Psoas muscle (tissue), 8 donors: ENCODE results near the gene ANKRD16. TPM values are rescaled to one million over a fixed set of nuclear protein-coding genes. Genes with fewer than 3 reads are reported as not detected.
"Not testable (repeated sequence)": the region's sequence is repeated elsewhere in the genome, so short reads cannot be mapped to it uniquely, and the experiment has no call there.

ENCODE experiments used
- ATAC-seq, 4 donors: fragments of 200-7000 bp; cut with Tn5 transposase; one replicate each; pipeline ENCODE4 v1.9.1; 2020; ENCODE audit warnings: moderate library complexity in 3 of 4, mild to moderate bottlenecking in 2 of 4
- DNase-seq, 2 donors: peaks; one replicate each; pipeline ENCODE4 v3.0.0-alpha.2; 2020
- H3K27ac ChIP-seq: fragments of 200-600 bp; one replicate; pipeline ENCODE4 v1.8.0; 2022
- H3K27me3 ChIP-seq, 3 donors: fragments of 200-600 bp in 1 of 3; one replicate each; pipeline versions ENCODE4 v1.6.1 to v1.8.0; 2013 to 2022; ENCODE audit warnings: low read length in 2 of 3, mild to moderate bottlenecking in 2 of 3, moderate library complexity in 1 of 3; ENCODE audit not compliant: insufficient read depth in 3 of 3
- H3K36me3 ChIP-seq, 2 donors: fragments of 200-600 bp in 1 of 2; one replicate each; pipeline versions ENCODE4 v1.6.1 to v1.8.0; 2013 to 2022; ENCODE audit warnings: low read depth in 1 of 2, mild to moderate bottlenecking in 1 of 2, moderate library complexity in 1 of 2; ENCODE audit not compliant: insufficient read depth in 1 of 2
- H3K4me1 ChIP-seq: fragments of 200-600 bp; one replicate; pipeline ENCODE4 v1.8.0; 2022
- H3K4me3 ChIP-seq: fragments of 200-600 bp; one replicate; pipeline ENCODE4 v1.8.0; 2022; ENCODE audit warnings: mild to moderate bottlenecking
- H3K9me3 ChIP-seq: fragments of 200-600 bp; one replicate; pipeline ENCODE4 v1.8.0; 2022
- WGBS, 3 donors: extraction: QIAGEN DNeasy Blood & Tissue Kit; methylation state at CpG; one replicate each; pipeline versions ENCODE4 v1.1.6 to v1.1.7; 2013; 5-methylcytosine and 5-hydroxymethylcytosine counted together
- intact Hi-C, 2 donors: fragments of 100-400 bp; cut with DNase I; formaldehyde crosslinking; loops; one replicate each; pipeline versions ENCODE4 v1.11.0 to v1.14.2; 2022
- polyA plus RNA-seq, 3 donors: library from polyadenylated mRNA; stranded (reverse); fragments of 200-250 nt; gene quantifications; one replicate each; pipeline ENCODE4 v1.2.3, GENCODE V29; 2013
- total RNA-seq, 4 donors: library from RNA; stranded (reverse); fragmentation: NEBNext Ultra II Directional in 2 of 4; extraction: Animal tissue kit (Norgen Biotek cat#: 25700) in 2 of 4; gene quantifications; one replicate each; pipeline versions ENCODE4 v1.2.1 to v1.2.4, GENCODE V29; 2021 to 2023
- TF ChIP-seq, protein P1 (sequence below): fragments of 200-600 bp; IDR thresholded peaks from one replicate; pipeline ENCODE4 v1.8.0; 2022; ENCODE audit warnings: antibody characterized with exemption
- donor health status: healthy with polysubstance abuse.
- donor health status: DM: no; HTN: no; CAD: no; lungs with moderate emphysema.
- donor health status: Bipolar disorder and iron deficiency.
- donor health status: healthy.
- donor health status: DM: yes; HTN: yes; CAD: no.
- donor health status: DM: no; HTN: no; CAD: no.
- donor health status: DM: no; HTN: no; CAD: no.
- donor health status: DM: yes; HTN: yes; CAD: no.

The ANKRD16 gene
- total and polyA plus RNA-seq, 7 donors, result 2.8 to 4.6 (median 3.7) TPM

DNA sequence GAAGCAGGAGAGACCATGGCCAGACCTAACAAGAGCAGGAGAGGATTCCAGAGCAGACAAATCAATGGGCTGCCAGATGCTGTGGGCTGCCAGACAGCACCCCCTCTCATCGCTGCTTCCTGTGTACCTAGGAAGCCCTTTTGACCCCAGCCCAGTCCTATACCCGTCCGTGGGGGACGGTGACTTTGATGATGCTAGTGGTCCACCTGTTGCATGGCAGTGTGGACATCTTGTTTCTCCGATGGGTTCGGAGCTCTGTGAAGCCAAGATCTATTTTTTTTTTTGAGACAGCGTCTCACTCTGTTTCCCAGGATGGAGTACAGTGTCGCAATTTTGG, 58.3 kb downstream of the ANKRD16 start:
- Histone ChIP-seq H3K36me3 (no peaks in the 10 kb centered on the region), H3K4me1 (no peaks in the 10 kb centered on the region), H3K4me3 (no peak overlapping the region), H3K27me3 (no peaks in the 10 kb centered on the region), H3K27ac (no peak overlapping the region), H3K9me3 (no peaks in the 10 kb centered on the region)
- no peak for DNase-seq
- no peak for ATAC-seq
- intact Hi-C loops, result no loop called here
- TF ChIP-seq, protein P1, sequence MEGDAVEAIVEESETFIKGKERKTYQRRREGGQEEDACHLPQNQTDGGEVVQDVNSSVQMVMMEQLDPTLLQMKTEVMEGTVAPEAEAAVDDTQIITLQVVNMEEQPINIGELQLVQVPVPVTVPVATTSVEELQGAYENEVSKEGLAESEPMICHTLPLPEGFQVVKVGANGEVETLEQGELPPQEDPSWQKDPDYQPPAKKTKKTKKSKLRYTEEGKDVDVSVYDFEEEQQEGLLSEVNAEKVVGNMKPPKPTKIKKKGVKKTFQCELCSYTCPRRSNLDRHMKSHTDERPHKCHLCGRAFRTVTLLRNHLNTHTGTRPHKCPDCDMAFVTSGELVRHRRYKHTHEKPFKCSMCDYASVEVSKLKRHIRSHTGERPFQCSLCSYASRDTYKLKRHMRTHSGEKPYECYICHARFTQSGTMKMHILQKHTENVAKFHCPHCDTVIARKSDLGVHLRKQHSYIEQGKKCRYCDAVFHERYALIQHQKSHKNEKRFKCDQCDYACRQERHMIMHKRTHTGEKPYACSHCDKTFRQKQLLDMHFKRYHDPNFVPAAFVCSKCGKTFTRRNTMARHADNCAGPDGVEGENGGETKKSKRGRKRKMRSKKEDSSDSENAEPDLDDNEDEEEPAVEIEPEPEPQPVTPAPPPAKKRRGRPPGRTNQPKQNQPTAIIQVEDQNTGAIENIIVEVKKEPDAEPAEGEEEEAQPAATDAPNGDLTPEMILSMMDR, result no peak
- 80 to 84% (median 82%) methylated on average over 8 of the region's 8 CpGs for WGBS, 3 donors

DNA sequence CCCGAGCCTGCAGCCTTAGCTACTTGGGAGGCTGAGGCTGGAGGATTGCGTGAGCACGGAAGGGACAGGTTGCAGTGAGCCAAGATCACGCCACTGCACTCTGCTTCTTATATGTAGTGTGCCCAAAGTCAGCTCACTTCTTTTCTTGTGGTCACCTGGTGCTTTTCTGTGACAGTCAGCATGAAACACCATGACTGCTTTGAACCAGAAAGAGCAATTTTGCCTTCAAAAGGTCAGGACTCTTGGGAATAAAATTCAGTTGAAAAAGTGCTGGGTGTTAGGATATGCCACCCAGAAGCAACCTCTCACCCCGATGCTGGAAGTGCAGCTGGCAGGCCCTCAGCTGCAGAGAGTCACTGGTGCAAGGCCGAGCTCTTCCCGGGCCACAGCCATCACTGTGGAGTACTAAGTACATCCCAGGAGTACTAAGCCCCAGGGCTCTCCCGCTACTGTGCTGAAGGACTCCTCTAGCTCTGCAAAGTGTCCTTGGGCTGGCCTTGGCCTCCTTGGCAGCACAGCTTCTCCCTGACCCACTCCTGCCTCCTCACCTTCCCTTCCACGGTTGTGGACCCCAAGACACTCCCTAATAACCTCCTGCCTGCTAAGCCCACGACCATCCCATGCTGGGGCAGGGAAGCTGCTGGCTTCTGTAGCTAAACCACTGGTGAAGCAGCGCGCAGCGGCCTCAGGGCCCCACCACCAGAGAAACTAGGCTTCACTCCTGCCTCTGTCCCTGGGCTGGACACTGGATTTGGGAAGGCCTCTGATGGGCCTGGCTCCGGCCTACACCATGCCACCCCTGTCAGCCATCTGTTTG, 58.9 kb downstream of the ANKRD16 start:
- no peak for ATAC-seq
- H3K27me3 ChIP-seq, result no peaks in the 10 kb centered on the region
- H3K27ac ChIP-seq, result no peak overlapping the region
- 88 to 92% (median 91%) methylated on average over 14 of the region's 14 CpGs for WGBS, 3 donors
- TF ChIP-seq, protein P1, result no peak
- H3K9me3 ChIP-seq, result no peaks in the 10 kb centered on the region
- no peaks in the 10 kb centered on the region for H3K36me3 ChIP-seq
- intact Hi-C loops, result no loop called here
- no peaks in the 10 kb centered on the region for H3K4me1 ChIP-seq
- DNase-seq, result no peak
- H3K4me3 ChIP-seq, result no peak overlapping the region

DNA sequence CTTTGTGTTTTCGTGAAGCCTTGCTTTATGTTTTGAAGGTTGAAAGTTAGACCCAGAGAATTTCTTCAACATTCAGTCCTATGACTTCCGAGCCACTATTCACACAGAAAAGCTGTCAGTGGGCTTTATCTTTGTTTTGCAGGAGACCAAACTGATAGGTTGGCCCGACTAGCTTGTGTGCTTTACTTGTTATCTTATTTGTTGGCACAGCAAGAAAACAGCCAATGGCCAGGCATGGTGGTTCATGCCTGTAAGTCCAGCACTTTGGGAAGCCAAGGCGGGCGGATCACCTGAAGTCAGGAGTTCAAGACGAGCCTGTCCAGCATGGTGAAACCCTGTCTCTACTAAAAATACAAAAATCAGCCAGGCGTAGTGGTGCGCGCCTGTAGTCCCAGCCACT, 60.4 kb downstream of the ANKRD16 start:
- Histone ChIP-seq H3K4me3 (no peak overlapping the region), H3K4me1 (no peaks in the 10 kb centered on the region), H3K36me3 (no peaks in the 10 kb centered on the region), H3K9me3 (no peaks in the 10 kb centered on the region), H3K27me3 (no peaks in the 10 kb centered on the region), H3K27ac (no peak overlapping the region)
- no peak for DNase-seq
- intact Hi-C loops, result no loop called here
- 91 to 94% (median 94%) methylated on average over 9 of the region's 9 CpGs for WGBS, 3 donors
- TF ChIP-seq, protein P1, result no peak
- ATAC-seq, result no peak

DNA sequence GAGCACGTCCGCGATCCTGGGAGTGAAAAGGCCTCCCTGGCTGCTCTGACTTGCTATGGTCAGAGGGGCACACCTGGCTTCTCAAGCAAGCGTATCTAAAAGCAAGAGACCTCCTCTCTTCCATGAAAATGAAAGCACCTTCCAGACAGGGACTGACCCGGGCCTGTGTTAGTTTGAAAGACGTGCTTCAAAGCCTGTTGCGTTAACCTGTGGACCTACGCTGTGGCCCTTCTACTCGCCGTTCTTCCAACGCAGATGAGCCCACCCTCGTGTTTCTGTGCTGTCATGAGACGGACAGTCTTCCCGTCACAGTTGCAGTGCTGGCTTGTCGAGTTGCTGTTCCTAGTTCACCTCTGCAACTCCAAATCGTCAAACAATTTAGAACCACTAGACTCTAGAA, 61.0 kb downstream of the ANKRD16 start:
- DNase-seq (no peak), ATAC-seq (no peak)
- intact Hi-C loops, result no loop called here
- H3K4me1 ChIP-seq, result no peaks in the 10 kb centered on the region
- H3K27ac ChIP-seq, result no peak overlapping the region
- no peaks in the 10 kb centered on the region for H3K36me3 ChIP-seq
- H3K4me3 ChIP-seq, result no peak overlapping the region
- WGBS, 3 donors, result 88 to 91% (median 88%) methylated on average over 16 of the region's 16 CpGs
- H3K27me3 ChIP-seq, result no peaks in the 10 kb centered on the region
- TF ChIP-seq, protein P1, result no peak
- no peaks in the 10 kb centered on the region for H3K9me3 ChIP-seq

DNA sequence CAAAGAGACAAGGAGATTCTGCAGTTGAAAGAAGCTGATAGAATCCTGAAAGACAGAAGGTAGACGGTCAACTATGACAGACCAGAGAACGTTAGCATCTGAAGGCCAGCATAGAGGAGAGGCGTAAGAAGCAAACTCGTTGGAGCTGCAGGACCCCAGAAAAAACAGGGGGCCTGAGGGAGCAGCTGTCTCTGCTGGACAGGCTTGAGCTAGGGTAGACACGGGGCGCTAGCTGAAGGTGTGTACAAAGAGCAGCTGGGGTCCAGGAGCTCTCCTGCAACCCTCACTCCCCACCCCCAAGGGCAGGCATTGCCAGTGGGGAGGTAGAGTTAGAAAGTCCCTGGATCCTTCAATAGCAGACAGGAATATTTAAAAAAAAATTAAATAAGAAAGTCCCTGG, 61.9 kb downstream of the ANKRD16 start:
- TF ChIP-seq, protein P1, result no peak
- WGBS, 3 donors, result 78 to 80% (median 79%) methylated on average over 6 of the region's 6 CpGs
- Histone ChIP-seq H3K36me3 (no peaks in the 10 kb centered on the region), H3K4me3 (no peak overlapping the region), H3K27me3 (no peaks in the 10 kb centered on the region), H3K4me1 (no peaks in the 10 kb centered on the region), H3K27ac (no peak overlapping the region), H3K9me3 (no peaks in the 10 kb centered on the region)
- intact Hi-C loops, result no loop called here
- no peak for ATAC-seq
- no peak for DNase-seq

DNA sequence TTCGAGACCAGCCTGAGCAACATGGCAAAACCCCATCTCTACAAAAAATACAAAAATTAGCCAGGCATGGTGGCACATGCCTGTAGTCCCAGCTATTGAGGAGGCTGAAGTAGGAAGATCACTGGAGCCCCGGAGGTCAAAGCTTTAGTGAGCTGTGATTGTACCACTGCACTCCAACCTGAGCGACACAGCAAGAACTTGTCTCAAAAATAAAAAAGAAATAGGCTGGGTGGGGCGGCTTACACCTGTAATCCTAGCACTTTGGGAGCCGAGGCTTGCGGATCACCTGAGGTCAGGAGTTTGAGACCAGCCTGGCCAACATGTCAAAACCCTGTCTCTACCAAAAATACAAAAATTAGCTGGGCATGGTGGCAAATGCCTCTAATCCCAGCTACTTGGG, 63.2 kb downstream of the ANKRD16 start:
- WGBS, 3 donors, result 93 to 98% (median 93%) methylated on average over 6 of the region's 6 CpGs
- H3K36me3 ChIP-seq, DNase-seq, H3K4me1 ChIP-seq, H3K4me3 ChIP-seq, H3K27ac ChIP-seq, H3K9me3 ChIP-seq, H3K27me3 ChIP-seq, ATAC-seq, intact Hi-C loops: not testable (repeated sequence)
